ENCODE measurements around the gene PAMR1. TPM values are rescaled to one million over a fixed set of nuclear protein-coding genes. Genes with fewer than 3 reads are reported as not detected.
A peak's percentile ranks its signal among the peaks of the same experiment; 100 is the strongest.

The PAMR1 gene
- total RNA-seq, 1 donor from 2014 or later, result 4.6 TPM

DNA sequence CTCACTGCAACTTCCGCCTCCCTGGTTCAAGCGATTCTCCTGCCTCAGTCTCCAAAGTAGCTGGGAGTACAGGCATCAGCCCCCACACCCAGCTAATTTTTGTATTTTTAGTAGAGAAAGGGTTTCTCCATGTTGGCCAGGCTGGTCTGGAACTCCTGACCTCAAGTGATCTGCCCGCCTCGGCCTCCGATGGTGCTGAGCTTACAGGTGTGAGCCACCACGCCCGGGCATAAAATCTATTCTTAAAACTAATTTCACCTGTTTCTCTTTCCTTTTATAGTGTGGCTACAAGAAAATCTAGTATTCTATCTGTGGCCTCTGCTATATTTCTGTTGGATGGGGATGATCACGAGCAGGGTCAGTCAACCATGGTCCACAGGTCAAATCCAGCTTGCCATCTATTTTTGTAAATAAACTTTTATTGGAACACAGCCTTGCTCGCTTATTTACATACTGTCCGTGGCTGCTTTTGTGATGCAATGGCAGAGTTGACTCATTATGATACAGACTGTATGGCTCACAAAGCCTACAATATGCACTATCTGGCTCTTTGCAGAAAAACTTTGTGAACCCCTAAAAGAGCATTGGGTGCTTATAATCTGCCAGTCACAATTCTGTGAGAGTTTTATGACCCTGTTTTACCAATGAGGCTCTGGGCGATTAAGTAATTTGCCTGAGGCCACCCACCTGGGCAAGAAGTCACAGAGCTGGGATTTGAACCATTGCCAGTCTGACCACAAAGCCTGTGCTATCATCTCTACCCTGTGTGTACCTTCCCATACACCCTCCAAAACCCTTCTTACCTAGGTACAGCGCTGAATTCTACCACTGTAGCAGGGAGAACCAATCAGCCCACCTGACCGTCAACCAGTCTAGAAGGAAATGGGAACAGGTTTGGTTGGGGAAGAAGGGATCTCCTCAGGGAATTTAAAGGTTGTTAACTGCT is 134.4 kb downstream of the PAMR1 start:
- intact Hi-C loops (cut with DNase I), result loop anchor here (10.0 kb wide), 1 partner anchor 806 kb away; no protein-coding TSS in a partner anchor
- H3K4me3 ChIP-seq, result no peak overlapping the region
- H3K27ac ChIP-seq, result peak overlapping the region; percentile 52 to 66
- no peaks in the 10 kb centered on the region for H3K36me3 ChIP-seq
- no peak for DNase-seq (ENCODE audit: low spot score in 2 of 2)
- no peaks in the 10 kb centered on the region for H3K27me3 ChIP-seq
- H3K9me3 ChIP-seq, result no peaks in the 10 kb centered on the region
- TF ChIP-seq CTCF (IDR thresholded peaks at IDR 0.05), result no peak
- H3K4me1 ChIP-seq, result peaks cover 4 to 29% of the 10 kb centered on the region in 2 donors

DNA sequence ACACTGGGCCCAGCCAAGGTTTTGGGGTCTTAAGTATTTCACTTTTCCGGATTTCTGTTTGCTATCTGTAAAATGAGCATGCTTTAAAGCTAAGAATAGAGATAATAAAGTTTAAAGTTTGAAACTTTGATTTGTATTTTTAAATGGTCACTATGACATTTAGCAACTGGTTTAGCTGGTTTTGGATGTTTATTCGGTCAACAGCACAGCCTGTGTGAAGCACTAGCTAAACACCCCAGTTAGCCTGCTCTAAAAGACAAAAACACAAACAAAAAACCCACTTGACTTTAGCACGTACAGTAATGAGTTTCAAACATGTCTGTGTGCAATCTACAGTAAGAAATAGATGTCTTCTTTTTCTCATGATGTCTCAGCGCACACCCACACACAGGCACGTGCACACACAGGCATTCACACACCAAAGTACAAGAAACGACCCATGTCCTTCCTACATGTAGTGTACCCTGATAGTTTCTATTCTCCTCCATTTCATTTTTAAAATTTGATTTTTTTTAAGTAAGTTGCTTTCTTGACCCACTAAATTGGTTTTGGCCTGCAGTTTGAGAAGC is 135.4 kb downstream of the PAMR1 start:
- no peaks in the 10 kb centered on the region for H3K36me3 ChIP-seq
- H3K27me3 ChIP-seq, result no peaks in the 10 kb centered on the region
- DNase-seq (ENCODE audit: low spot score in 2 of 2), result no peak
- no peaks in the 10 kb centered on the region for H3K9me3 ChIP-seq
- peaks cover 4 to 29% of the 10 kb centered on the region in 2 donors for H3K4me1 ChIP-seq
- TF ChIP-seq CTCF (IDR thresholded peaks at IDR 0.05), result no peak
- H3K4me3 ChIP-seq, result no peak overlapping the region
- intact Hi-C loops (cut with DNase I), result loop anchor here (5.0 to 10.0 kb wide), 2 partner anchors 288 to 805 kb away; no protein-coding TSS in a partner anchor
- peak overlapping the region in 1 of 2 donors; percentile 16 for H3K27ac ChIP-seq

DNA sequence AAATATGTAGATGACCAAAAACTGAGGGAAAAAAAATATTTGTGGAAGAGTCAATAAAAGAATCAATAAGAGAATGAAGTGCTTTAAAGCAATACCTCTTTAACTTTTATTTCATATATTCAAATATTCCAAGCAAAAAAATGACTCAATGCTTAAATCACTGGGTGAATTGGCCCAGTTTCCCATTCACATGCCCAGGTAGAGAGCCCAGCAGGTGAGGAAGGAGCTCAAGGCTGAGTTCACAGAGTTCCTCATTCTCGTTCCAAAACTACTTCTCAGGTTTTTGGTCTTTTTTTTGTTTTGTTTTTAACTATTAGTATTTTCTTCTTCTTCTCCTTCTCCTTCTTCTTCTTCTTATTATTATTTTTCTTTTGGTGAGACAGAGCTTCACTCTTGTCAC is 136.3 kb downstream of the PAMR1 start:
- TF ChIP-seq CTCF (IDR thresholded peaks at IDR 0.05), result no peak
- H3K9me3 ChIP-seq, result no peaks in the 10 kb centered on the region
- H3K27me3 ChIP-seq, result no peaks in the 10 kb centered on the region
- no peak overlapping the region for H3K4me3 ChIP-seq
- intact Hi-C loops (cut with DNase I), result loop anchor here (5.0 kb wide), 1 partner anchor 287 kb away; no protein-coding TSS in a partner anchor
- no peak overlapping the region for H3K27ac ChIP-seq
- peaks cover 4 to 29% of the 10 kb centered on the region in 2 donors for H3K4me1 ChIP-seq
- no peaks in the 10 kb centered on the region for H3K36me3 ChIP-seq
- DNase-seq (ENCODE audit: low spot score in 2 of 2), result no peak

DNA sequence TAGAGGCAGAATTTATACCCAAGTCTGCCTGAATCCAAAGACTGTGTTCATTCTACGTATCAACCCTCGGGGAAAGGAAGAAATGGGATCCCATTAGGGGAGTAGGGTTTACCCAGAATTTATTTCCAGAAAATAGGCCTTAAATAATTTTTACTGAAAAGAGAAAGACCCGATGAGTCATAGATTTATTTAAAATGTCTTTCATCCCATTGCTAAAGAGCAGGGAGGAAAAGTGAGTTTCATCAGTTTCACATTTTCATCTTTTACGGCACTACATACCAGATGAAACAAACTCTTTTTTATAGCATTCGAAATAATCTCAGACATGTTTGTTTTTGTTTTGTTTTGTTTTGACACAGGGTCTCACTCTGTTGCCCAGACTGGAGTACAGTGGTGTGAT is 137.4 kb downstream of the PAMR1 start:
- no peaks in the 10 kb centered on the region for H3K9me3 ChIP-seq
- H3K4me1 ChIP-seq, result peaks cover 4 to 29% of the 10 kb centered on the region in 2 donors
- TF ChIP-seq CTCF (IDR thresholded peaks at IDR 0.05), result no peak
- H3K4me3 ChIP-seq, result no peak overlapping the region
- H3K27me3 ChIP-seq, result no peaks in the 10 kb centered on the region
- DNase-seq (ENCODE audit: low spot score in 2 of 2), result no peak
- no peaks in the 10 kb centered on the region for H3K36me3 ChIP-seq
- intact Hi-C loops (cut with DNase I), result loop anchor here (1.0 to 5.0 kb wide), 2 partner anchors 250 to 286 kb away; no protein-coding TSS in a partner anchor
- peak overlapping the region; percentile 47 to 55 for H3K27ac ChIP-seq

- DNase-seq (ENCODE audit: low spot score in 2 of 2), result no peak
- Histone ChIP-seq H3K27ac (peak overlapping the region; percentile 47 to 55), H3K4me3 (no peak overlapping the region), H3K9me3 (no peaks in the 10 kb centered on the region), H3K36me3 (no peaks in the 10 kb centered on the region), H3K27me3 (no peaks in the 10 kb centered on the region), H3K4me1 (peaks cover 4 to 27% of the 10 kb centered on the region in 2 donors)
- no peak for TF ChIP-seq CTCF (IDR thresholded peaks at IDR 0.05)
- intact Hi-C loops (cut with DNase I), result loop anchor here (2.0 to 5.0 kb wide), 2 partner anchors 21 to 285 kb away; no protein-coding TSS in a partner anchor
Observed at GRCh38 chr11:35387111-35387982, 138.1 kb downstream of the PAMR1 start.
